OCI-LY7 (cell line): ENCODE measurements around the gene PPP1R9A.

Experiments used
- EZH2phosphoT487 ChIP-seq: fragments of 200-600 bp; sonication (generic); IDR thresholded peaks from 2 replicates; pipeline ENCODE4 v1.6.1; 2018; ENCODE audit warnings: low read depth, borderline replicate concordance, mild to moderate bottlenecking, mixed run types, antibody characterized with exemption, low read length, moderate library complexity, mixed read lengths
- TF ChIP-seq, protein P1 (sequence below): fragments of 200-600 bp; sonication (generic); conservative IDR thresholded peaks from 2 replicates; pipeline ENCODE4 v1.5.1; 2014; ENCODE audit warnings: mild to moderate bottlenecking, antibody characterized with exemption, low read length, moderate library complexity, mixed read lengths

DNA sequence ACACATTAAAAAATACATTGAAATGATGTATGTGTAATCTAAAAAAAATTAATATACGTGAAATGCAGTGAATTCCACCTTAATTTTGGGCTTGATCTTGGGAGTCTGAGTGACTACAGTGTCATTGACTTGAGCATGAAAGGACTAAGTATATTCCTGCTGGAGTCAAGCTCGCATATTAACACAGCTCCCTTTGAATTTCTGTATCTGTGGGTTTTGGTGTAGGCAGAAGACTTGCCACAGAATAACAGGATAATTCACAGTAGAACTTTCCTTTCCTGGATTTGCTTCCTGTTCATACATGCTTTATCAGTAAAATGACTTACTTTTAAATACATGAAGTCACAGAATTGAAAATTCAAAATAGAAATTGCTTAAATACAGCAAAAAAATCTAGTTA, 55.3 kb downstream of the PPP1R9A start:
- TF ChIP-seq EZH2phosphoT487: no peak
- TF ChIP-seq, protein P1, sequence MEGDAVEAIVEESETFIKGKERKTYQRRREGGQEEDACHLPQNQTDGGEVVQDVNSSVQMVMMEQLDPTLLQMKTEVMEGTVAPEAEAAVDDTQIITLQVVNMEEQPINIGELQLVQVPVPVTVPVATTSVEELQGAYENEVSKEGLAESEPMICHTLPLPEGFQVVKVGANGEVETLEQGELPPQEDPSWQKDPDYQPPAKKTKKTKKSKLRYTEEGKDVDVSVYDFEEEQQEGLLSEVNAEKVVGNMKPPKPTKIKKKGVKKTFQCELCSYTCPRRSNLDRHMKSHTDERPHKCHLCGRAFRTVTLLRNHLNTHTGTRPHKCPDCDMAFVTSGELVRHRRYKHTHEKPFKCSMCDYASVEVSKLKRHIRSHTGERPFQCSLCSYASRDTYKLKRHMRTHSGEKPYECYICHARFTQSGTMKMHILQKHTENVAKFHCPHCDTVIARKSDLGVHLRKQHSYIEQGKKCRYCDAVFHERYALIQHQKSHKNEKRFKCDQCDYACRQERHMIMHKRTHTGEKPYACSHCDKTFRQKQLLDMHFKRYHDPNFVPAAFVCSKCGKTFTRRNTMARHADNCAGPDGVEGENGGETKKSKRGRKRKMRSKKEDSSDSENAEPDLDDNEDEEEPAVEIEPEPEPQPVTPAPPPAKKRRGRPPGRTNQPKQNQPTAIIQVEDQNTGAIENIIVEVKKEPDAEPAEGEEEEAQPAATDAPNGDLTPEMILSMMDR: no peak
